H1 (cell line): Measurements from ENCODE around the gene TJP3. TPM values are rescaled to one million over a fixed set of nuclear protein-coding genes. Genes with fewer than 3 reads are reported as not detected.

Experiments
- CTCF ChIA-PET: fragments of 300-600 bp; sonication (Branson Sonifier 250); formaldehyde crosslinking; loops from one replicate; lab custom pipeline; 2021; ENCODE audit not compliant: partially characterized antibody; lab: Charles Lee
- POLR2A ChIA-PET: fragments of 300-600 bp; sonication (Branson Sonifier 250); formaldehyde crosslinking; loops from one replicate; lab custom pipeline; 2021; ENCODE audit warnings: inconsistent platforms; ENCODE audit not compliant: partially characterized antibody; lab: Charles Lee
- DNase-seq, 2 experiments: peaks; one replicate each; pipeline versions ENCODE4 v3.0.0 to v3.0.0-alpha.2; 2010 to 2022; ENCODE audit warnings: low spot score in 2 of 2, low read depth in 1 of 2, mixed read lengths in 1 of 2
- FAIRE-seq: peaks from 2 replicates; lab custom pipeline; 2011; peaks lifted over from hg19 to GRCh38; lab: Jason Lieb, UNC
- H2AFZ ChIP-seq: 2 replicates; pipeline ENCODE4 v1.8.1; 2012; ENCODE audit warnings: low read length, inconsistent platforms
- H2AK5ac ChIP-seq: 2 replicates; pipeline ENCODE4 v1.6.1; 2013; ENCODE audit warnings: low read depth, low read length
- H2BK120ac ChIP-seq: replicated peaks from 2 replicates; pipeline ENCODE3; 2013; ENCODE audit warnings: low read depth, low read length, inconsistent platforms
- H2BK12ac ChIP-seq: 2 replicates; pipeline ENCODE4 v1.6.1; 2013; ENCODE audit warnings: low read depth, low read length
- H2BK15ac ChIP-seq: 2 replicates; pipeline ENCODE4 v1.6.1; 2013; ENCODE audit warnings: low read length
- H2BK20ac ChIP-seq: 2 replicates; pipeline ENCODE4 v1.6.1; 2013; ENCODE audit warnings: low read length
- H2BK5ac ChIP-seq: 2 replicates; pipeline ENCODE4 v1.6.1; 2013; ENCODE audit warnings: low read depth, low read length
- H3K14ac ChIP-seq: 2 replicates; pipeline ENCODE4 v1.6.1; 2013; ENCODE audit warnings: inconsistent platforms; ENCODE audit not compliant: insufficient read length
- H3K18ac ChIP-seq: 2 replicates; pipeline ENCODE4 v1.6.1; 2013; ENCODE audit warnings: low read length; ENCODE audit errors: extremely low read depth
- H3K23ac ChIP-seq: 2 replicates; pipeline ENCODE4 v1.6.1; 2013; ENCODE audit warnings: inconsistent platforms; ENCODE audit not compliant: insufficient read length
- H3K23me2 ChIP-seq: 2 replicates; pipeline ENCODE4 v1.6.1; 2013; ENCODE audit warnings: low read depth, low read length
- H3K27ac ChIP-seq: 2 replicates; pipeline ENCODE4 v1.6.1; 2011; ENCODE audit warnings: low read depth, low read length, inconsistent platforms
- H3K27me3 ChIP-seq, 4 experiments: replicated peaks in 1 of 4; 1 replicate in 1 of 4; 2 replicates in 3 of 4; pipeline versions ENCODE4 v1.6.1 to v1.8.1; 2011 to 2013; ENCODE audit warnings: low read length in 3 of 4, mild to moderate bottlenecking in 3 of 4, inconsistent platforms in 2 of 4, mixed read lengths in 2 of 4, moderate library complexity in 1 of 4; ENCODE audit not compliant: control insufficient read depth in 3 of 4, insufficient read depth in 3 of 4; ENCODE audit errors: extremely low read depth in 1 of 4
- H3K36me3 ChIP-seq, 4 experiments: 2 replicates each; pipeline versions ENCODE4 v1.6.1 to v1.8.1; 2011 to 2013; ENCODE audit warnings: mild to moderate bottlenecking in 4 of 4, low read length in 3 of 4, moderate library complexity in 2 of 4, control low read depth in 1 of 4, inconsistent platforms in 1 of 4; ENCODE audit not compliant: insufficient read depth in 4 of 4, control insufficient read depth in 2 of 4
- H3K4ac ChIP-seq: replicated peaks from 2 replicates; pipeline ENCODE3; 2013; ENCODE audit warnings: low read length, low read depth, mixed read lengths, inconsistent platforms; ENCODE audit not compliant: insufficient read length
- H3K4me1 ChIP-seq, 4 experiments: replicated peaks in 1 of 4; 1 replicate in 1 of 4; 2 replicates in 3 of 4; pipeline versions ENCODE4 v1.6.1 to v1.8.1; 2011 to 2013; ENCODE audit warnings: low read length in 3 of 4, inconsistent platforms in 2 of 4, mixed read lengths in 1 of 4; ENCODE audit not compliant: insufficient read depth in 4 of 4, control insufficient read depth in 3 of 4
- H3K4me2 ChIP-seq, 2 experiments: 2 replicates each; pipeline versions ENCODE4 v1.6.1 to v1.8.1; 2011 to 2013; ENCODE audit warnings: low read depth in 2 of 2, low read length in 2 of 2, control low read depth in 1 of 2, inconsistent platforms in 1 of 2, mild to moderate bottlenecking in 1 of 2; ENCODE audit not compliant: insufficient read depth in 1 of 2
- H3K4me3 ChIP-seq, 4 experiments: fragments of 200-600, 300-600 bp in 1 of 4; sonication (generic), shearing (Covaris generic), sonication (Bioruptor Twin) in 1 of 4; 2 replicates each; pipeline versions ENCODE4 v1.5.1 to v1.8.1; 2011 to 2016; ENCODE audit warnings: low read length in 4 of 4, low read depth in 3 of 4, control low read depth in 2 of 4, inconsistent platforms in 2 of 4, mild to moderate bottlenecking in 2 of 4, mixed read lengths in 1 of 4, moderate library complexity in 1 of 4; ENCODE audit not compliant: insufficient read depth in 2 of 4; ENCODE audit errors: extremely low read depth in 1 of 4
- H3K56ac ChIP-seq: replicated peaks from 2 replicates; pipeline ENCODE3; 2013; ENCODE audit warnings: low read depth, mild to moderate bottlenecking, mixed read lengths, low read length, inconsistent platforms; ENCODE audit not compliant: insufficient read length
- H3K79me1 ChIP-seq: 2 replicates; pipeline ENCODE4 v1.6.1; 2013; ENCODE audit warnings: low read depth, low read length, control low read depth
- H3K79me2 ChIP-seq, 2 experiments: 2 replicates each; pipeline versions ENCODE4 v1.6.1 to v1.8.1; 2012 to 2013; ENCODE audit warnings: low read length in 2 of 2, mild to moderate bottlenecking in 2 of 2, inconsistent platforms in 1 of 2; ENCODE audit not compliant: insufficient read depth in 2 of 2, control insufficient read depth in 1 of 2
- H3K9ac ChIP-seq, 4 experiments: replicated peaks in 1 of 4; 1 replicate in 1 of 4; 2 replicates in 3 of 4; pipeline versions ENCODE4 v1.6.1 to v1.8.1; 2011 to 2013; ENCODE audit warnings: low read depth in 3 of 4, low read length in 3 of 4, control low read depth in 2 of 4, mild to moderate bottlenecking in 2 of 4, moderate library complexity in 2 of 4, inconsistent platforms in 1 of 4; ENCODE audit errors: extremely low read depth in 1 of 4
- H3K9me3 ChIP-seq, 2 experiments: 2 replicates each; pipeline versions ENCODE4 v1.6.1 to v1.8.1; 2012 to 2013; ENCODE audit warnings: mild to moderate bottlenecking in 2 of 2, moderate library complexity in 2 of 2, control low read depth in 1 of 2, inconsistent platforms in 1 of 2, low read depth in 1 of 2, low read length in 1 of 2, mixed read lengths in 1 of 2; ENCODE audit not compliant: insufficient read depth in 2 of 2
- H4K20me1 ChIP-seq, 2 experiments: replicated peaks in 1 of 2; 2 replicates each; pipeline versions ENCODE3 to v1.8.1; 2011 to 2013; ENCODE audit warnings: inconsistent platforms in 2 of 2, low read length in 2 of 2, mild to moderate bottlenecking in 1 of 2; ENCODE audit not compliant: insufficient read depth in 2 of 2, control insufficient read depth in 1 of 2
- H4K5ac ChIP-seq: 2 replicates; pipeline ENCODE4 v1.6.1; 2013; ENCODE audit warnings: low read length, low read depth, mixed read lengths, inconsistent platforms; ENCODE audit not compliant: insufficient read length
- H4K8ac ChIP-seq: 2 replicates; pipeline ENCODE4 v1.8.0; 2013; ENCODE audit warnings: mild to moderate bottlenecking, moderate library complexity, low read length, inconsistent platforms; ENCODE audit not compliant: insufficient read depth; ENCODE audit errors: extremely low read depth
- H4K91ac ChIP-seq: replicated peaks from 2 replicates; pipeline ENCODE3; 2013; ENCODE audit warnings: low read length, mixed read lengths, inconsistent platforms; ENCODE audit not compliant: insufficient read length
- CHD1 ChIP-seq: IDR thresholded peaks from 2 replicates; pipeline ENCODE4 v1.6.1; 2012; ENCODE audit warnings: low read depth, low read length, improper control_type of control experiment
- EP300 ChIP-seq, 2 experiments: IDR thresholded peaks; 1 replicate in 1 of 2; 2 replicates in 1 of 2; pipeline ENCODE4 v1.6.1; 2011 to 2012; ENCODE audit warnings: low read depth in 2 of 2, low read length in 2 of 2, mild to moderate bottlenecking in 2 of 2, borderline replicate concordance in 1 of 2, inconsistent platforms in 1 of 2, moderate library complexity in 1 of 2
- SAP30 ChIP-seq: fragments of 300-600 bp; sonication (generic); IDR thresholded peaks from 2 replicates; pipeline ENCODE4 v1.7.1; 2012; ENCODE audit warnings: low read length, moderate library complexity, mild to moderate bottlenecking, inconsistent platforms; ENCODE audit not compliant: insufficient read depth, insufficient replicate concordance
- SIX5 ChIP-seq: IDR thresholded peaks from 2 replicates; pipeline ENCODE4 v1.6.1; 2011; ENCODE audit warnings: mild to moderate bottlenecking, low read depth, low read length
- SP2 ChIP-seq: IDR thresholded peaks from 2 replicates; pipeline ENCODE4 v1.6.1; 2012; ENCODE audit warnings: mild to moderate bottlenecking, low read length, inconsistent platforms
- WGBS, 2 experiments: shearing (Covaris generic) in 1 of 2; methylation state at CpG; one replicate each; pipeline versions ENCODE4 v1.1.6 to v1.1.7; 2013 to 2015; ENCODE audit warnings: low lambda C conversion rate in 2 of 2, mixed read lengths in 2 of 2, inconsistent platforms in 1 of 2, low coverage in 1 of 2, missing lambda C conversion rate in 1 of 2; ENCODE audit not compliant: insufficient replicate concordance in 2 of 2, insufficient coverage in 1 of 2, insufficient read length in 1 of 2; ENCODE audit errors: extremely low coverage in 1 of 2, missing lambda C conversion rate in 1 of 2; 5-methylcytosine and 5-hydroxymethylcytosine counted together
- polyA plus RNA-seq, 7 experiments: library from polyadenylated mRNA; depleted of rRNA in 3 of 7; stranded (reverse) in 5 of 7; unstranded in 2 of 7; fragments of >200 nt in 5 of 7; fragments of 200-250 nt in 2 of 7; gene quantifications; 1 replicate in 5 of 7; 2 replicates in 1 of 7; 4 replicates in 1 of 7; pipeline versions ENCODE4 v1.2.1 to v1.2.3, GENCODE V29; 2011 to 2013; ENCODE audit warnings: missing spikeins in 2 of 7, mixed read lengths in 2 of 7
- total RNA-seq: library from RNA; stranded (reverse); fragmentation: NEBNext Ultra II Directional; extraction: Animal tissue kit (Norgen Biotek cat#: 25700); gene quantifications from 2 replicates; pipeline ENCODE4 v1.2.1, GENCODE V29; 2021
- TF ChIP-seq, protein P1 (sequence below): IDR thresholded peaks from 2 replicates; pipeline ENCODE4 v1.6.1; 2011; ENCODE audit warnings: low read length, improper control_type of control experiment
- TF ChIP-seq, protein P2 (sequence below), 3 experiments: IDR thresholded peaks; 1 replicate in 2 of 3; 2 replicates in 1 of 3; pipeline versions ENCODE4 v1.5.1 to v1.6.1; 2011; ENCODE audit warnings: low read length in 3 of 3, mild to moderate bottlenecking in 3 of 3, inconsistent platforms in 2 of 3, low read depth in 1 of 3, moderate library complexity in 1 of 3; ENCODE audit not compliant: insufficient read depth in 1 of 3; ENCODE audit errors: control extremely low read depth in 1 of 3

TJP3 gene
- total and polyA plus RNA-seq, 2 of the 8 experiments (the other 6 are each of a cell fraction or from before 2014, with no cell fraction given) = 17.1 to 26.1 TPM

DNA sequence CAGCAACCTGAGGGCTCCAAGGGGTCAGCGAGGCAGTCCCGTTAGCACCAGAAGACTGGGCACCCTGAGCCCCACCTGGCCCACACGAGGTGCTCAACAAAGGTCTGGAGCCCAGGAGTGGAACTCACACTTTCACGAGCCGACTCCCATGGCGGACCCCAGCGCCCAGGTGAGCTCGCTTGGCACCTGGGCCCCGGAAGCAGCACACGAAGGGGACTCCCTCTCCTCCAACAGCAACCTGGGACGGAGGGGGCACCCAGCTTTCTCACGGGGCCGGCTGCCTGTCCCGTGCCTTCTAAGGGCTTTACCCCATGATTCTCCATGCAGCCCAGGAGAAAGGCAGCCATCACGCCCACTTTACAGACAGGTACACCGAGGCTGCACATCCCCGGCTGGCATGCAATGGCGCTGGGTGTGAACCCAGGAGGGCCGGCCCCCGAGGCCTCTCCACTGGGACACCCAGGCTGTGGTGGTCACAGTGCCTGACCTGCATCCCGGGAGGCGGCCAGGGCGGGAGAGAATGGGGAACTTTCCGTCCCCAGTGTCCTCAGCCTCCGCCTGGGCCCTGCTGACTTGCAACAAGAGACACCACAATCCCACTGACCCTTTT, 13.0 kb upstream of the TJP3 start:
- no peak overlapping the region for H3K4me3 ChIP-seq
- no peak overlapping the region for H2BK15ac ChIP-seq
- no peak overlapping the region for H2BK12ac ChIP-seq
- peaks cover 28% of the 10 kb centered on the region for H3K79me1 ChIP-seq
- H2BK120ac ChIP-seq = no peak overlapping the region
- H4K20me1 ChIP-seq = peaks cover 10 to 46% of the 10 kb centered on the region in 2 experiments
- H3K4ac ChIP-seq = no peak overlapping the region
- no peak overlapping the region for H2AFZ ChIP-seq
- H3K23ac ChIP-seq = no peak overlapping the region
- H3K23me2 ChIP-seq = peaks cover 3% of the 10 kb centered on the region; the same call in 1 of the 2 replicates
- no peak overlapping the region for H3K14ac ChIP-seq
- no peaks in the 10 kb centered on the region for H3K36me3 ChIP-seq
- H2AK5ac ChIP-seq = no peak overlapping the region
- DNase-seq (no peak), FAIRE-seq (no peak)
- POLR2A ChIA-PET = interaction anchor here (0.6 kb wide), 1 partner anchor 915 kb away, joined by 3 read pairs; no protein-coding TSS in a partner anchor
- no peak overlapping the region for H3K9ac ChIP-seq
- no peak overlapping the region for H2BK20ac ChIP-seq
- no peak overlapping the region for H2BK5ac ChIP-seq
- 93% methylated on average over 25 of the region's 25 CpGs; no CpG with 5 or more reads in 1 of the 2 experiments for WGBS, 2 experiments
- peaks cover 0 to 60% of the 10 kb centered on the region in 2 experiments; a peak in 3 of 4 replicates for H3K79me2 ChIP-seq
- H4K91ac ChIP-seq = no peak overlapping the region
- H3K27ac ChIP-seq = no peak overlapping the region
- H3K18ac ChIP-seq = no peak overlapping the region
- no peak overlapping the region for H4K5ac ChIP-seq
- no peak overlapping the region for H3K4me2 ChIP-seq
- no peak overlapping the region for H3K56ac ChIP-seq
- H3K4me1 ChIP-seq = peaks cover 0 to 8% (median 2%) of the 10 kb centered on the region in 4 experiments; a peak in 3 of 7 replicates
- H4K8ac ChIP-seq = no peak overlapping the region; the same call in 1 of the 2 replicates
- CTCF ChIA-PET = interaction anchor here (0.9 to 8.8 kb wide), 8 partner anchors 7 to 293 kb away, joined by 3 to 85 read pairs (median 4); partner anchors contain the start of gene TJP3
- no peaks in the 10 kb centered on the region; a peak in 2 of 7 replicates for H3K27me3 ChIP-seq
- no peaks in the 10 kb centered on the region for H3K9me3 ChIP-seq
- TF ChIP-seq SIX5 = no peak
- TF ChIP-seq, protein P1, sequence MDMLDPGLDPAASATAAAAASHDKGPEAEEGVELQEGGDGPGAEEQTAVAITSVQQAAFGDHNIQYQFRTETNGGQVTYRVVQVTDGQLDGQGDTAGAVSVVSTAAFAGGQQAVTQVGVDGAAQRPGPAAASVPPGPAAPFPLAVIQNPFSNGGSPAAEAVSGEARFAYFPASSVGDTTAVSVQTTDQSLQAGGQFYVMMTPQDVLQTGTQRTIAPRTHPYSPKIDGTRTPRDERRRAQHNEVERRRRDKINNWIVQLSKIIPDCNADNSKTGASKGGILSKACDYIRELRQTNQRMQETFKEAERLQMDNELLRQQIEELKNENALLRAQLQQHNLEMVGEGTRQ = no peak
- TF ChIP-seq, protein P2, sequence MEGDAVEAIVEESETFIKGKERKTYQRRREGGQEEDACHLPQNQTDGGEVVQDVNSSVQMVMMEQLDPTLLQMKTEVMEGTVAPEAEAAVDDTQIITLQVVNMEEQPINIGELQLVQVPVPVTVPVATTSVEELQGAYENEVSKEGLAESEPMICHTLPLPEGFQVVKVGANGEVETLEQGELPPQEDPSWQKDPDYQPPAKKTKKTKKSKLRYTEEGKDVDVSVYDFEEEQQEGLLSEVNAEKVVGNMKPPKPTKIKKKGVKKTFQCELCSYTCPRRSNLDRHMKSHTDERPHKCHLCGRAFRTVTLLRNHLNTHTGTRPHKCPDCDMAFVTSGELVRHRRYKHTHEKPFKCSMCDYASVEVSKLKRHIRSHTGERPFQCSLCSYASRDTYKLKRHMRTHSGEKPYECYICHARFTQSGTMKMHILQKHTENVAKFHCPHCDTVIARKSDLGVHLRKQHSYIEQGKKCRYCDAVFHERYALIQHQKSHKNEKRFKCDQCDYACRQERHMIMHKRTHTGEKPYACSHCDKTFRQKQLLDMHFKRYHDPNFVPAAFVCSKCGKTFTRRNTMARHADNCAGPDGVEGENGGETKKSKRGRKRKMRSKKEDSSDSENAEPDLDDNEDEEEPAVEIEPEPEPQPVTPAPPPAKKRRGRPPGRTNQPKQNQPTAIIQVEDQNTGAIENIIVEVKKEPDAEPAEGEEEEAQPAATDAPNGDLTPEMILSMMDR (IDR thresholded peaks at IDR 0.05; ENCODE audit: control extremely low read depth in 1 of 3, insufficient read depth in 1 of 3, low read depth in 1 of 3, low read length in 3 of 3) = no peak
- no peak for TF ChIP-seq SAP30
- no peak for TF ChIP-seq SP2
- TF ChIP-seq CHD1 = no peak
- TF ChIP-seq EP300 (IDR thresholded peaks at IDR 0.05; ENCODE audit: borderline replicate concordance in 1 of 2, low read depth in 2 of 2, low read length in 2 of 2) = no peak
